H1 (cell line): ENCODE measurements around the gene DRAM1. TPM values are rescaled to one million over a fixed set of nuclear protein-coding genes. Genes with fewer than 3 reads are reported as not detected.

Experiments
- CTCF ChIA-PET: fragments of 300-600 bp; sonication (Branson Sonifier 250); formaldehyde crosslinking; loops from one replicate; lab custom pipeline; 2021; ENCODE audit not compliant: partially characterized antibody; lab: Charles Lee
- POLR2A ChIA-PET: fragments of 300-600 bp; sonication (Branson Sonifier 250); formaldehyde crosslinking; loops from one replicate; lab custom pipeline; 2021; ENCODE audit warnings: inconsistent platforms; ENCODE audit not compliant: partially characterized antibody; lab: Charles Lee
- DNase-seq, 2 experiments: peaks; one replicate each; pipeline versions ENCODE4 v3.0.0 to v3.0.0-alpha.2; 2010 to 2022; ENCODE audit warnings: low spot score in 2 of 2, low read depth in 1 of 2, mixed read lengths in 1 of 2
- FAIRE-seq: peaks from 2 replicates; lab custom pipeline; 2011; peaks lifted over from hg19 to GRCh38; lab: Jason Lieb, UNC
- H2AFZ ChIP-seq: 2 replicates; pipeline ENCODE4 v1.8.1; 2012; ENCODE audit warnings: low read length, inconsistent platforms
- H2AK5ac ChIP-seq: 2 replicates; pipeline ENCODE4 v1.6.1; 2013; ENCODE audit warnings: low read depth, low read length
- H2BK120ac ChIP-seq: replicated peaks from 2 replicates; pipeline ENCODE3; 2013; ENCODE audit warnings: low read depth, low read length, inconsistent platforms
- H2BK12ac ChIP-seq: 2 replicates; pipeline ENCODE4 v1.6.1; 2013; ENCODE audit warnings: low read depth, low read length
- H2BK15ac ChIP-seq: 2 replicates; pipeline ENCODE4 v1.6.1; 2013; ENCODE audit warnings: low read length
- H2BK20ac ChIP-seq: 2 replicates; pipeline ENCODE4 v1.6.1; 2013; ENCODE audit warnings: low read length
- H2BK5ac ChIP-seq: 2 replicates; pipeline ENCODE4 v1.6.1; 2013; ENCODE audit warnings: low read depth, low read length
- H3K14ac ChIP-seq: 2 replicates; pipeline ENCODE4 v1.6.1; 2013; ENCODE audit warnings: inconsistent platforms; ENCODE audit not compliant: insufficient read length
- H3K18ac ChIP-seq: 2 replicates; pipeline ENCODE4 v1.6.1; 2013; ENCODE audit warnings: low read length; ENCODE audit errors: extremely low read depth
- H3K23ac ChIP-seq: 2 replicates; pipeline ENCODE4 v1.6.1; 2013; ENCODE audit warnings: inconsistent platforms; ENCODE audit not compliant: insufficient read length
- H3K23me2 ChIP-seq: 2 replicates; pipeline ENCODE4 v1.6.1; 2013; ENCODE audit warnings: low read depth, low read length
- H3K27ac ChIP-seq: 2 replicates; pipeline ENCODE4 v1.6.1; 2011; ENCODE audit warnings: low read depth, low read length, inconsistent platforms
- H3K27me3 ChIP-seq, 4 experiments: replicated peaks in 1 of 4; 1 replicate in 1 of 4; 2 replicates in 3 of 4; pipeline versions ENCODE4 v1.6.1 to v1.8.1; 2011 to 2013; ENCODE audit warnings: low read length in 3 of 4, mild to moderate bottlenecking in 3 of 4, inconsistent platforms in 2 of 4, mixed read lengths in 2 of 4, moderate library complexity in 1 of 4; ENCODE audit not compliant: control insufficient read depth in 3 of 4, insufficient read depth in 3 of 4; ENCODE audit errors: extremely low read depth in 1 of 4
- H3K36me3 ChIP-seq, 4 experiments: 2 replicates each; pipeline versions ENCODE4 v1.6.1 to v1.8.1; 2011 to 2013; ENCODE audit warnings: mild to moderate bottlenecking in 4 of 4, low read length in 3 of 4, moderate library complexity in 2 of 4, control low read depth in 1 of 4, inconsistent platforms in 1 of 4; ENCODE audit not compliant: insufficient read depth in 4 of 4, control insufficient read depth in 2 of 4
- H3K4ac ChIP-seq: replicated peaks from 2 replicates; pipeline ENCODE3; 2013; ENCODE audit warnings: low read length, low read depth, mixed read lengths, inconsistent platforms; ENCODE audit not compliant: insufficient read length
- H3K4me1 ChIP-seq, 4 experiments: replicated peaks in 1 of 4; 1 replicate in 1 of 4; 2 replicates in 3 of 4; pipeline versions ENCODE4 v1.6.1 to v1.8.1; 2011 to 2013; ENCODE audit warnings: low read length in 3 of 4, inconsistent platforms in 2 of 4, mixed read lengths in 1 of 4; ENCODE audit not compliant: insufficient read depth in 4 of 4, control insufficient read depth in 3 of 4
- H3K4me2 ChIP-seq, 2 experiments: 2 replicates each; pipeline versions ENCODE4 v1.6.1 to v1.8.1; 2011 to 2013; ENCODE audit warnings: low read depth in 2 of 2, low read length in 2 of 2, control low read depth in 1 of 2, inconsistent platforms in 1 of 2, mild to moderate bottlenecking in 1 of 2; ENCODE audit not compliant: insufficient read depth in 1 of 2
- H3K4me3 ChIP-seq, 4 experiments: fragments of 200-600, 300-600 bp in 1 of 4; sonication (generic), shearing (Covaris generic), sonication (Bioruptor Twin) in 1 of 4; 2 replicates each; pipeline versions ENCODE4 v1.5.1 to v1.8.1; 2011 to 2016; ENCODE audit warnings: low read length in 4 of 4, low read depth in 3 of 4, control low read depth in 2 of 4, inconsistent platforms in 2 of 4, mild to moderate bottlenecking in 2 of 4, mixed read lengths in 1 of 4, moderate library complexity in 1 of 4; ENCODE audit not compliant: insufficient read depth in 2 of 4; ENCODE audit errors: extremely low read depth in 1 of 4
- H3K56ac ChIP-seq: replicated peaks from 2 replicates; pipeline ENCODE3; 2013; ENCODE audit warnings: low read depth, mild to moderate bottlenecking, mixed read lengths, low read length, inconsistent platforms; ENCODE audit not compliant: insufficient read length
- H3K79me1 ChIP-seq: 2 replicates; pipeline ENCODE4 v1.6.1; 2013; ENCODE audit warnings: low read depth, low read length, control low read depth
- H3K79me2 ChIP-seq, 2 experiments: 2 replicates each; pipeline versions ENCODE4 v1.6.1 to v1.8.1; 2012 to 2013; ENCODE audit warnings: low read length in 2 of 2, mild to moderate bottlenecking in 2 of 2, inconsistent platforms in 1 of 2; ENCODE audit not compliant: insufficient read depth in 2 of 2, control insufficient read depth in 1 of 2
- H3K9ac ChIP-seq, 4 experiments: replicated peaks in 1 of 4; 1 replicate in 1 of 4; 2 replicates in 3 of 4; pipeline versions ENCODE4 v1.6.1 to v1.8.1; 2011 to 2013; ENCODE audit warnings: low read depth in 3 of 4, low read length in 3 of 4, control low read depth in 2 of 4, mild to moderate bottlenecking in 2 of 4, moderate library complexity in 2 of 4, inconsistent platforms in 1 of 4; ENCODE audit errors: extremely low read depth in 1 of 4
- H3K9me3 ChIP-seq, 2 experiments: 2 replicates each; pipeline versions ENCODE4 v1.6.1 to v1.8.1; 2012 to 2013; ENCODE audit warnings: mild to moderate bottlenecking in 2 of 2, moderate library complexity in 2 of 2, control low read depth in 1 of 2, inconsistent platforms in 1 of 2, low read depth in 1 of 2, low read length in 1 of 2, mixed read lengths in 1 of 2; ENCODE audit not compliant: insufficient read depth in 2 of 2
- H4K20me1 ChIP-seq, 2 experiments: replicated peaks in 1 of 2; 2 replicates each; pipeline versions ENCODE3 to v1.8.1; 2011 to 2013; ENCODE audit warnings: inconsistent platforms in 2 of 2, low read length in 2 of 2, mild to moderate bottlenecking in 1 of 2; ENCODE audit not compliant: insufficient read depth in 2 of 2, control insufficient read depth in 1 of 2
- H4K5ac ChIP-seq: 2 replicates; pipeline ENCODE4 v1.6.1; 2013; ENCODE audit warnings: low read length, low read depth, mixed read lengths, inconsistent platforms; ENCODE audit not compliant: insufficient read length
- H4K8ac ChIP-seq: 2 replicates; pipeline ENCODE4 v1.8.0; 2013; ENCODE audit warnings: mild to moderate bottlenecking, moderate library complexity, low read length, inconsistent platforms; ENCODE audit not compliant: insufficient read depth; ENCODE audit errors: extremely low read depth
- H4K91ac ChIP-seq: replicated peaks from 2 replicates; pipeline ENCODE3; 2013; ENCODE audit warnings: low read length, mixed read lengths, inconsistent platforms; ENCODE audit not compliant: insufficient read length
- ASH2L ChIP-seq: fragments of 200-600, 300-600 bp; sonication (generic); IDR thresholded peaks from one replicate; pipeline ENCODE4 v1.7.1; 2017; ENCODE audit warnings: low read length
- CBX5 ChIP-seq: fragments of 300-800, 300-1000 bp; sonication (generic); IDR thresholded peaks from 2 replicates; pipeline ENCODE4 v1.7.1; 2016; ENCODE audit warnings: antibody characterized with exemption, low read length, low read depth
- CHD1 ChIP-seq: IDR thresholded peaks from 2 replicates; pipeline ENCODE4 v1.6.1; 2012; ENCODE audit warnings: low read depth, low read length, improper control_type of control experiment
- GABPA ChIP-seq: IDR thresholded peaks from 2 replicates; pipeline ENCODE4 v1.6.1; 2011; ENCODE audit warnings: mild to moderate bottlenecking, low read length, moderate library complexity, borderline replicate concordance; ENCODE audit not compliant: insufficient read depth
- SRF ChIP-seq: IDR thresholded peaks from 2 replicates; pipeline ENCODE4 v1.6.1; 2011; ENCODE audit warnings: mild to moderate bottlenecking, low read depth, low read length, moderate library complexity
- WGBS, 2 experiments: shearing (Covaris generic) in 1 of 2; methylation state at CpG; one replicate each; pipeline versions ENCODE4 v1.1.6 to v1.1.7; 2013 to 2015; ENCODE audit warnings: low lambda C conversion rate in 2 of 2, mixed read lengths in 2 of 2, inconsistent platforms in 1 of 2, low coverage in 1 of 2, missing lambda C conversion rate in 1 of 2; ENCODE audit not compliant: insufficient replicate concordance in 2 of 2, insufficient coverage in 1 of 2, insufficient read length in 1 of 2; ENCODE audit errors: extremely low coverage in 1 of 2, missing lambda C conversion rate in 1 of 2; 5-methylcytosine and 5-hydroxymethylcytosine counted together
- polyA plus RNA-seq, 7 experiments: library from polyadenylated mRNA; depleted of rRNA in 3 of 7; stranded (reverse) in 5 of 7; unstranded in 2 of 7; fragments of >200 nt in 5 of 7; fragments of 200-250 nt in 2 of 7; gene quantifications; 1 replicate in 5 of 7; 2 replicates in 1 of 7; 4 replicates in 1 of 7; pipeline versions ENCODE4 v1.2.1 to v1.2.3, GENCODE V29; 2011 to 2013; ENCODE audit warnings: missing spikeins in 2 of 7, mixed read lengths in 2 of 7
- total RNA-seq: library from RNA; stranded (reverse); fragmentation: NEBNext Ultra II Directional; extraction: Animal tissue kit (Norgen Biotek cat#: 25700); gene quantifications from 2 replicates; pipeline ENCODE4 v1.2.1, GENCODE V29; 2021

DRAM1 gene
- total and polyA plus RNA-seq, 2 of the 8 experiments (the other 6 are each of a cell fraction or from before 2014, with no cell fraction given) = 4.6 to 6.2 TPM

GRCh38 chr12:101862245-101862644 is 15.1 kb upstream of the DRAM1 start:
- no peak overlapping the region for H2AFZ ChIP-seq
- 87% methylated on average over 2 of the region's 2 CpGs; no CpG with 5 or more reads in 1 of the 2 experiments for WGBS, 2 experiments
- no peak overlapping the region for H3K9ac ChIP-seq
- H4K20me1 ChIP-seq = no peaks in the 10 kb centered on the region
- H2BK12ac ChIP-seq = no peak overlapping the region
- no peaks in the 10 kb centered on the region for H3K9me3 ChIP-seq
- H3K4me3 ChIP-seq = no peak overlapping the region
- no peaks in the 10 kb centered on the region for H3K27me3 ChIP-seq
- H3K14ac ChIP-seq = no peak overlapping the region
- no peak for TF ChIP-seq SRF
- TF ChIP-seq CHD1 = no peak
- no peak for TF ChIP-seq CBX5
- TF ChIP-seq GABPA = no peak
- TF ChIP-seq ASH2L = no peak
- H3K4me1 ChIP-seq = peaks cover 0 to 4% (median 0%) of the 10 kb centered on the region in 4 experiments; a peak in 2 of 7 replicates
- no peak overlapping the region for H2BK5ac ChIP-seq
- no peak overlapping the region for H3K18ac ChIP-seq
- H2BK20ac ChIP-seq = no peak overlapping the region
- no peak overlapping the region for H3K23ac ChIP-seq
- no peak overlapping the region for H3K4ac ChIP-seq
- no peak overlapping the region for H3K27ac ChIP-seq
- no peak overlapping the region for H4K8ac ChIP-seq
- no peaks in the 10 kb centered on the region for H3K23me2 ChIP-seq
- ChIA-PET POLR2A (no interaction called here), CTCF (interaction anchor here (1.0 to 2.4 kb wide), 3 partner anchors 10 to 85 kb away, joined by 3 to 10 read pairs (median 3); no protein-coding TSS in a partner anchor)
- no peaks in the 10 kb centered on the region for H3K36me3 ChIP-seq
- no peaks in the 10 kb centered on the region for H3K79me2 ChIP-seq
- no peaks in the 10 kb centered on the region for H3K79me1 ChIP-seq
- H4K91ac ChIP-seq = no peak overlapping the region
- no peak overlapping the region for H2AK5ac ChIP-seq
- H4K5ac ChIP-seq = no peak overlapping the region
- no peak overlapping the region for H2BK15ac ChIP-seq
- no peak overlapping the region for H3K56ac ChIP-seq
- H3K4me2 ChIP-seq = no peak overlapping the region
- FAIRE-seq (no peak), DNase-seq (no peak)
- no peak overlapping the region for H2BK120ac ChIP-seq
